HCEC 1CT (cell line): Measurements from ENCODE around the gene SDC1.
"Not testable (repeated sequence)": the region's sequence is repeated elsewhere in the genome, so short reads cannot be mapped to it uniquely, and the experiment has no call there.

Experiments used
- DNase-seq: peaks from one replicate; pipeline ENCODE4 v3.0.0-alpha.2; 2017

Gene SDC1

GRCh38 chr2:20224716-20225293, at the start of gene SDC1:
SDC1 (minus strand) TSS chr2:20225130; CDS start chr2:20224867, 263 bp downstream.
- peak; percentile 55 for DNase-seq

GRCh38 chr2:20273042-20273441, 48.1 kb upstream of the SDC1 start:
- DNase-seq, result no peak

GRCh38 chr2:20268317-20268716, 43.4 kb upstream of the SDC1 start:
- not testable (repeated sequence) for DNase-seq

- no peak for DNase-seq
These were observed 42.6 kb upstream of the SDC1 start for GRCh38 chr2:20267529-20267928.

- DNase-seq, result no peak
These were observed 39.7 kb upstream of the SDC1 start for GRCh38 chr2:20264629-20265028.

GRCh38 chr2:20257411-20257810, 32.5 kb upstream of the SDC1 start:
- no peak for DNase-seq

- no peak for DNase-seq
These were observed 29.8 kb upstream of the SDC1 start for GRCh38 chr2:20254731-20255130.

GRCh38 chr2:20250436-20250835, 25.5 kb upstream of the SDC1 start:
- no peak for DNase-seq

- no peak for DNase-seq
These were observed 24.2 kb upstream of the SDC1 start for GRCh38 chr2:20249170-20249569.

GRCh38 chr2:20247084-20247483, 22.2 kb upstream of the SDC1 start:
- DNase-seq, result no peak

GRCh38 chr2:20243637-20244036, 18.7 kb upstream of the SDC1 start:
- not testable (repeated sequence) for DNase-seq

GRCh38 chr2:20242727-20243377, 17.9 kb upstream of the SDC1 start:
- no peak for DNase-seq

GRCh38 chr2:20241973-20242726, 17.2 kb upstream of the SDC1 start:
- no peak for DNase-seq

- DNase-seq, result not testable (repeated sequence)
These were observed 15.4 kb upstream of the SDC1 start for GRCh38 chr2:20240291-20240690.

- DNase-seq, result no peak
These were observed 11.6 kb upstream of the SDC1 start for GRCh38 chr2:20236496-20236895.

GRCh38 chr2:20235655-20236305, 10.8 kb upstream of the SDC1 start:
- no peak for DNase-seq

- not testable (repeated sequence) for DNase-seq
These were observed 9.7 kb upstream of the SDC1 start for GRCh38 chr2:20234597-20234996.

- no peak for DNase-seq
These were observed 7.9 kb upstream of the SDC1 start for GRCh38 chr2:20232837-20233207.

- DNase-seq, result no peak
These were observed 6.7 kb upstream of the SDC1 start for GRCh38 chr2:20231598-20232026.

GRCh38 chr2:20231159-20231558, 6.2 kb upstream of the SDC1 start:
- DNase-seq, result no peak

- DNase-seq, result no peak
These were observed 5.1 kb upstream of the SDC1 start for GRCh38 chr2:20230114-20230425.

- DNase-seq, result no peak
These were observed 4.6 kb upstream of the SDC1 start for GRCh38 chr2:20229322-20230113.
